ENCODE measurements around the gene H6PD.

Gene H6PD

GRCh38 chr1:9245661-9246060 is 11.1 kb downstream of the H6PD start:
- Histone ChIP-seq H3K27ac (ENCODE audit: low read length) (no peak overlapping the region), H3K4me1 (ENCODE audit: low read length) (no peaks in the 10 kb centered on the region), H3K79me2 (ENCODE audit: low read length) (no peaks in the 10 kb centered on the region), H3K4me2 (ENCODE audit: low read length) (no peak overlapping the region), H3K9me3 (ENCODE audit: insufficient read depth, low read length) (no peaks in the 10 kb centered on the region), H2AFZ (ENCODE audit: low read depth, low read length) (no peak overlapping the region), H3K9ac (ENCODE audit: low read length) (no peak overlapping the region), H3K36me3 (replicated peaks; ENCODE audit: low read depth, low read length) (no peaks in the 10 kb centered on the region), H3K4me3 (ENCODE audit: low read length) (no peak overlapping the region), H4K20me1 (ENCODE audit: insufficient read depth, low read length) (no peaks in the 10 kb centered on the region), H3K27me3 (ENCODE audit: low read depth, low read length) (no peaks in the 10 kb centered on the region)
- TF ChIP-seq EZH2phosphoT487 (IDR thresholded peaks at IDR 0.05; ENCODE audit: low read depth) (no peak), CTCF (IDR thresholded peaks at IDR 0.05; ENCODE audit: low read depth, low read length) (no peak)

GRCh38 chr1:9246215-9246614 is 11.6 kb downstream of the H6PD start:
- TF ChIP-seq CTCF (IDR thresholded peaks at IDR 0.05; ENCODE audit: low read depth, low read length): no peak
- TF ChIP-seq EZH2phosphoT487 (IDR thresholded peaks at IDR 0.05; ENCODE audit: low read depth): no peak
- no peak overlapping the region for H3K9ac ChIP-seq (ENCODE audit: low read length)
- no peaks in the 10 kb centered on the region for H4K20me1 ChIP-seq (ENCODE audit: insufficient read depth, low read length)
- no peak overlapping the region for H2AFZ ChIP-seq (ENCODE audit: low read depth, low read length)
- no peaks in the 10 kb centered on the region for H3K36me3 ChIP-seq (replicated peaks; ENCODE audit: low read depth, low read length)
- no peaks in the 10 kb centered on the region for H3K9me3 ChIP-seq (ENCODE audit: insufficient read depth, low read length)
- no peak overlapping the region for H3K27ac ChIP-seq (ENCODE audit: low read length)
- H3K27me3 ChIP-seq (ENCODE audit: low read depth, low read length): no peaks in the 10 kb centered on the region
- no peaks in the 10 kb centered on the region for H3K4me1 ChIP-seq (ENCODE audit: low read length)
- H3K4me2 ChIP-seq (ENCODE audit: low read length): no peak overlapping the region
- no peak overlapping the region for H3K4me3 ChIP-seq (ENCODE audit: low read length)
- no peaks in the 10 kb centered on the region for H3K79me2 ChIP-seq (ENCODE audit: low read length)

GRCh38 chr1:9246841-9247785 is 12.5 kb downstream of the H6PD start:
- Histone ChIP-seq H3K9ac (ENCODE audit: low read length) (no peak overlapping the region), H3K4me1 (ENCODE audit: low read length) (no peaks in the 10 kb centered on the region), H3K36me3 (replicated peaks; ENCODE audit: low read depth, low read length) (no peaks in the 10 kb centered on the region), H2AFZ (ENCODE audit: low read depth, low read length) (no peak overlapping the region), H3K79me2 (ENCODE audit: low read length) (no peaks in the 10 kb centered on the region), H4K20me1 (ENCODE audit: insufficient read depth, low read length) (no peaks in the 10 kb centered on the region), H3K27ac (ENCODE audit: low read length) (no peak overlapping the region), H3K9me3 (ENCODE audit: insufficient read depth, low read length) (no peaks in the 10 kb centered on the region), H3K4me2 (ENCODE audit: low read length) (no peak overlapping the region), H3K4me3 (ENCODE audit: low read length) (no peak overlapping the region), H3K27me3 (ENCODE audit: low read depth, low read length) (no peaks in the 10 kb centered on the region)
- TF ChIP-seq CTCF (IDR thresholded peaks at IDR 0.05; ENCODE audit: low read depth, low read length): no peak
- TF ChIP-seq EZH2phosphoT487 (IDR thresholded peaks at IDR 0.05; ENCODE audit: low read depth): no peak

- Histone ChIP-seq H3K79me2 (ENCODE audit: low read length) (no peaks in the 10 kb centered on the region), H3K27me3 (ENCODE audit: low read depth, low read length) (no peaks in the 10 kb centered on the region), H3K9me3 (ENCODE audit: insufficient read depth, low read length) (no peaks in the 10 kb centered on the region), H3K9ac (ENCODE audit: low read length) (no peak overlapping the region), H2AFZ (ENCODE audit: low read depth, low read length) (no peak overlapping the region), H3K4me1 (ENCODE audit: low read length) (no peaks in the 10 kb centered on the region), H3K4me3 (ENCODE audit: low read length) (no peak overlapping the region), H3K4me2 (ENCODE audit: low read length) (no peak overlapping the region), H3K27ac (ENCODE audit: low read length) (no peak overlapping the region), H4K20me1 (ENCODE audit: insufficient read depth, low read length) (no peaks in the 10 kb centered on the region), H3K36me3 (replicated peaks; ENCODE audit: low read depth, low read length) (no peaks in the 10 kb centered on the region)
- TF ChIP-seq EZH2phosphoT487 (IDR thresholded peaks at IDR 0.05; ENCODE audit: low read depth) (no peak), CTCF (IDR thresholded peaks at IDR 0.05; ENCODE audit: low read depth, low read length) (no peak)
These were observed 13.3 kb downstream of the H6PD start for GRCh38 chr1:9247894-9248293.
